Body of pancreas (tissue), 4 donors: ENCODE data around the gene AP1G1.

Experiments
- POLR2A ChIP-seq, 3 donors: fragments of 450-650 bp; IDR thresholded peaks; one replicate each; pipeline ENCODE4 v1.6.1; 2016; ENCODE audit warnings: antibody characterized with exemption in 3 of 3, mild to moderate bottlenecking in 2 of 3
- TF ChIP-seq, protein P1 (sequence below), 7 experiments: fragments of 450-650 bp in 4 of 7; fragments of 200-600 bp in 3 of 7; sonication (generic) in 3 of 7; IDR thresholded peaks; one replicate each; pipeline ENCODE4 v1.5.1; 2016 to 2019; ENCODE audit warnings: antibody characterized with exemption in 7 of 7

DNA sequence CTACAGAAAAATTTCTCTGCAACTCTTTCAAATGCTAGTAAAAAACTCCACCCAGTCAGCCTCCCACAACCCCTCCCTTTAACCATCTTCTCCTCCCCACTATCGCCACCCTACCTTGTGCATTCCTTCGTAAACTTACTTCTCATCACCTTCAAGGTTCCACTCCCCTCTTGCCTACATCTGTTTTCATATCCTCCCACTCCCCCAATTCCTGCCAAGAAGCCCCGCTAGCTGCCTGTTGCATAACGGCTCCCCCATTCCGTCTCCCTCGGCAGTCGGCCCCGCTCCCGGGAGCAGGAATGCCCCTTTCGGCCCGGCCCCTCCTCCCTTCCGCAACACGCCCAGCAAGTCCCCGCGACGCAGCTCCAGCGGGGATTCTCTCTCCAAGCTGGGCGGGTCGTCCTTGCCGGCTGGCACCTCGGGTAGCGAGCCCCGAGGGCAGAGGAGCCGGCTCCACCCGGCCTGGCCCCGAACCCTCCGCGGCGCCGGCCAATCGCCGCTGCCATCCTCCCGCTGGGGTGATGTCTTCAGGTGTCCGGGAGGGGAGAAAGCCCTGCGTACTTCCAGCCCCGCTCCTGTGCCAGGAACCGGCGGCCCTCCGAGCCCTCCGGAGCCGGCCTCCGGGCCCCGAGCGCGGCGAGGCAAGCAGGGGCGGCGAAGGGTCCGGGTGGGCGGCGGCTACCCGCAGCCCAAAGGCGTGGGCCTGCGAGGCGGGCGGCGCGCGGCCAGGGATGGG lies 85.7 kb downstream of the AP1G1 start:
- TF ChIP-seq, protein P1, sequence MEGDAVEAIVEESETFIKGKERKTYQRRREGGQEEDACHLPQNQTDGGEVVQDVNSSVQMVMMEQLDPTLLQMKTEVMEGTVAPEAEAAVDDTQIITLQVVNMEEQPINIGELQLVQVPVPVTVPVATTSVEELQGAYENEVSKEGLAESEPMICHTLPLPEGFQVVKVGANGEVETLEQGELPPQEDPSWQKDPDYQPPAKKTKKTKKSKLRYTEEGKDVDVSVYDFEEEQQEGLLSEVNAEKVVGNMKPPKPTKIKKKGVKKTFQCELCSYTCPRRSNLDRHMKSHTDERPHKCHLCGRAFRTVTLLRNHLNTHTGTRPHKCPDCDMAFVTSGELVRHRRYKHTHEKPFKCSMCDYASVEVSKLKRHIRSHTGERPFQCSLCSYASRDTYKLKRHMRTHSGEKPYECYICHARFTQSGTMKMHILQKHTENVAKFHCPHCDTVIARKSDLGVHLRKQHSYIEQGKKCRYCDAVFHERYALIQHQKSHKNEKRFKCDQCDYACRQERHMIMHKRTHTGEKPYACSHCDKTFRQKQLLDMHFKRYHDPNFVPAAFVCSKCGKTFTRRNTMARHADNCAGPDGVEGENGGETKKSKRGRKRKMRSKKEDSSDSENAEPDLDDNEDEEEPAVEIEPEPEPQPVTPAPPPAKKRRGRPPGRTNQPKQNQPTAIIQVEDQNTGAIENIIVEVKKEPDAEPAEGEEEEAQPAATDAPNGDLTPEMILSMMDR (IDR thresholded peaks at IDR 0.05) = no peak
- TF ChIP-seq POLR2A (IDR thresholded peaks at IDR 0.05) = peak in 2 of 3 donors; percentile 46 to 52
